Ishikawa (cell line): ENCODE results near the gene ZNF185.

Experiments
- EGR1 ChIP-seq: IDR thresholded peaks from 2 replicates; pipeline ENCODE4 v1.6.1; 2012
- RAD21 ChIP-seq: IDR thresholded peaks from 2 replicates; pipeline ENCODE4 v1.6.1; 2012; ENCODE audit warnings: low read depth

- TF ChIP-seq RAD21: no peak
- no peak for TF ChIP-seq EGR1
Observed at GRCh38 chrX:152876931-152877840, 20.7 kb upstream of the ZNF185 start.
